HG03342 (cell line): ENCODE results near the gene RHOBTB3.
"Not testable (repeated sequence)": the region's sequence is repeated elsewhere in the genome, so short reads cannot be mapped to it uniquely, and the experiment has no call there.

Experiments
- ATAC-seq: cut with Tn5 transposase; IDR thresholded peaks from one replicate; pipeline ENCODE4 v1.9.1; 2021; ENCODE audit warnings: mild to moderate bottlenecking, moderate library complexity; ENCODE audit not compliant: unreplicated experiment

RHOBTB3 gene

DNA sequence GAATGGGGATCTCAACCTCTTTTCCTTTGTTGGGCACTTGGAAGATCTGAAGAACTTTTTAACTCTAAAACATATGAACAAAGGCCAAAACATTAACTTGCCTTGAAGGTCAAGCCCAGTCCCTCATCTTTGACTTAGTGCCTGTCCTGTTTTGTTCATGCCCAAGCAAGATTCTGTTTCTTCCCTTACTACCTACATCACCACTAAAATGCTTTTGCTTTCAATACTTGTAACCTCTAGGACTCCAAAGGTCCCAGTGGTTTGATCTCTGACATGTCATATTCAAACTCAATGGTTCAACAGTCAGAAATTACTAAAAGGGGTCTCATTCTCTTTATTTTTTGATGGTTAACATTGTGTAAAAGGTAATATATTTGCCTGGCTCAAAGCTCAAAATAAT, 67.4 kb downstream of the RHOBTB3 start:
- ATAC-seq, result no peak

DNA sequence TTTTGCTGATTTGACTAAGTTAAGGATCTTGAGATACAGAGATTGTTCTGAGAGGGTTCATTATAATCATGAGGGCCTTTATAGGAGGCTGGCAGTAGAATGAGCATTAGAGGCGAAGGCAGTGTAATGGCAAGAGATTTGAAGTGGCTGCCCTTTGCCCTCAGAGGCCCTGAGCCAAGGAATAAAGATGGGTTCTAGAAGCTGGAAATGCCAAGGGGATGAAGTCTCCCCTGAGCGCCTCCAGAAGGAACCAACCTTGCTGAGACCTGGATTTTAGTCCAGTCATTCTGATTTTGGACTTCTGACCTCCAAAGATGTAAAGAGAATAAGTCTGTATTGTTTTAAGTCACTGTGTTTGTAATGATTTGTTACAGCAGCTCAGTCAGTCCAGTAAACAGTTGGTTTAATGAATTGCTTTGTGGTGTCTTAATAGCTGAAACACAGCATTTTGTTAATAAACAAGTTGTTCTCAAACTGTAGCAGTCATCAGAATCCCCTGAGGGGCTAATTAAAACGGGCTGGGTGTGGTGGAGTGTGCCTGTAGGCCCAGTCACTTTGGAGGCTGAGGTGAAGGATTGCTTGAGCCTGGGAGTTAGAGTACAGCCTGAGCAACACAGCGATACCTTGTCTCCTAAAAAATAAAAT, 68.2 kb downstream of the RHOBTB3 start:
- ATAC-seq, result no peak

DNA sequence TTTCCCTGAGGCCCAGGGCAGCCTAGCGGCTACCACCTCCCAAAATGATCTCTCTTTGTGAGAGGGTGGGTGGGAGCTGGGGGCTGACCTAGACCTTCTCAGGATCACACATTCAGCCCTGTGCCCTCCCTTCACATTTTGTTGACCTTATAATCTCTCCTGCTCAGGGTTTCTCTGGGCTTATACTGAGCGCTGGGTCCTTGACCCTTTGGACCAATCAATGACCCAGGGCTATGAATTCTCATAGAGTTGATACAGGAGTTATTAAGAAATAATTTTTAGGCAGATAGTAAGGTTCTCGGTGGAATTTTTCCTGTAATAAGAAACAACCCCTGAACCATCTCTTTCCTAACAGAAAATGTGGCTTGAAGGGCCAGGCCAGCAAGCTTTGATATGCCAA, 69.4 kb downstream of the RHOBTB3 start:
- no peak for ATAC-seq

DNA sequence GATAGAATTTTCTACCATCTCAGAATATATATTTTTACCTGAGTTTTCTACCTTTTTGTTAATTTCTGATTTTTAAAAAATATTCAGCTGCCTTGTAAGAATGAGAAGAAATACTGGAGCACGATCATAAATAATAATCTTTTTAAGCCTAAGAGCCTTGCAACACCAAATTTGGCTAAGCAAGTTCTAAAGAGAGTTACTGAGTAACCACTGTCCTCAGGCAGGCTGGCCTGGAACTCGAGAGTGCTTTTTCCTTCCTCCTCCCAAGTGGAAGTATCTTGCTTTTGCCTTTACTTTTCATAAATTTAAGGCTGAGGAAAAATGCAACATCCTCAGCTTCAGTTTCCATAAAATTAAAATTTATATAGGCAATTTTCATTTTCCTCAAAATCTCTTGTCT, 70.4 kb downstream of the RHOBTB3 start:
- no peak for ATAC-seq

DNA sequence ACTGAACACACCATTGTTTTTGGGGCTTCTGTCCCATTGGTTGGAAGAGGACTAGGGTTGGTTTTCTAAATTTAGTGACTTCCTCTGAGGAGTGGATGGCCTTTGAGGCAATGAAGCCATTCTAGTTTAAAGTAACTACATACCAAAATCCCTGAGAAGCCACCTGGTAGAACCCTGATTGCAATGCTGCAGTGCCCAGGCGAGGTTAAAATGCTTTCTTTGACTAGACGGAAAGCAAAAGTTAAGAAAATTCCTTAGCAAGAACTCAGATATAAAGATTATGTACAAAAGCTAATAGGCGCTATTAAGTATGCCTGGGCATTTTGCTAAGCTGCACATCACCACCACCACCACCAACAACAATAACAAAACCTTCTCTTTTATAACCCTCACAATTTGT, 70.8 kb downstream of the RHOBTB3 start:
- ATAC-seq, result no peak

DNA sequence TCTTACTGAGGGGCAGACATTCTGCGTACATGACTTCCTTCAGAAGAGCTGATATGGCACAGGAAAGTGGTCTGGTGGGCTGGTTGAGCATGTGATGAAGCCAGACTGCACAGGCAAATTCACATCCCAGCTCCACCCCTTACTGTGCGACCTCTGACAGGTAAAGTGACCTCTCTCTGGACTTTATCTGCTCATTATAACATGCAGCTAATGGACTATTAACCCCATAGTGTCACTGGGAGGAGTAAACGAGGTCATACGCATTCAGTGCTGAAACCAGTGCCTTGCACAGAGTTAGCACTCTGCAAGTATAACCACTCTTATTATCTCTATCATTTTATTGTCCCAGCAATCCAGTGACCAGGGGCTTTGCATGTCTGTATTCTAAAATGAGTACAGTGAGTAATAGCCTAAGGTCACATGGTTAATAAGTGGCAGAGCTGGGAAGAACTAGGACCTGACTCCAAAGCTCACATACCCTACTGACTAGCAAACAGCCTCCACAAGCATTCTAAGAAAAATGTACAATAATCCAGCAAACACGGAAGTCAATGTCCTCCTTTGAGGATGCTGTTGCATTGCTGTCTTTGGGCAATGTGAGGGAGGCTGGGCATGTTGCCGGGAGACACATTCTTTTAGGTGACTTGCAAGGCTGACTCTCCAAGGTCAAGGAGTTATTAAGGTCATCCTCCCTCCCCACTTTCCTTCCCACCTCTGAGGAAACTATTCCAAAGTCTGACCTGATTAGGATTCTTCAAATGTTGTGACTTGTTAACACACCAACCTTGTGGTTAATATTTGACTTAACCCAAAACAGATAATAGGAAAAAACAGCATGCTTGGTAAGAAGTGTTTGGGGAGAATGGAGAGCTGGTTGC, 72.4 kb downstream of the RHOBTB3 start:
- ATAC-seq, result no peak

DNA sequence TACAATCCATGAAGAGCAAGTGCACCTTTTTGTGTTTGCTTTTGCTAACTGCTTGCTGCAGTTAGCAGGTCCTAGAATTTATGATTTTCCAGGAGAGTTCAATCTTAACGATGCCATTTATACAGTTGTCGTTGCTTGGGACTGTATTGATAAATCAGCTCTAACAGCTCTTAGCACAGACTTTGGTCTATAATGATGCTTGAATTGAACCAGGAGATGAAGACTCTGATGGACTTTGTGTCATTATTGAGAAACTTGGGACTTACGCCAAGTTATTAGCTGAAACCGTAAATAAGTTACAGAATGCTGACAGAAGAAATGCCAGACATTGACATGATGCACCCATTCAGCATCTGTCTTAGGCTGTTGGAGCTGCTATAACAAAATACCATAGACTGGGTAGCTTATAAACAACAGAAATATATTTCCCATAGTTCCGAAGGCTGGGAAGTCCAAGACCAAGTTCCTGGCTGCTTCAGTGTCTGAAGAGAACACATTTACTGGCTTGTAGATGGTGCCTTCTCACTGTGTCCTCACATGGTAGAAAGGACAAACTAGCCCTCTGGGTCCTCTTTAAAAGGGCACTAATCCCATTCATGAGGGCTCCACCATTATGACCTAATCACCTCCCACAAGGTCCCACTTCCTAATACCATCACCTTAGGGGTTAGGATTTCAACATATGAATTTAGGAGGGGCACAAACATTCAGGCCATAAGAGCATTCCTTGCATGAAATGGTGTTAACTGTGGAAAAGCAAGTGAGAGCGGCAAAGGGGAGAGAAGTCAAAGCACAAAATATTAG, 73.8 kb downstream of the RHOBTB3 start:
- ATAC-seq, result no peak

DNA sequence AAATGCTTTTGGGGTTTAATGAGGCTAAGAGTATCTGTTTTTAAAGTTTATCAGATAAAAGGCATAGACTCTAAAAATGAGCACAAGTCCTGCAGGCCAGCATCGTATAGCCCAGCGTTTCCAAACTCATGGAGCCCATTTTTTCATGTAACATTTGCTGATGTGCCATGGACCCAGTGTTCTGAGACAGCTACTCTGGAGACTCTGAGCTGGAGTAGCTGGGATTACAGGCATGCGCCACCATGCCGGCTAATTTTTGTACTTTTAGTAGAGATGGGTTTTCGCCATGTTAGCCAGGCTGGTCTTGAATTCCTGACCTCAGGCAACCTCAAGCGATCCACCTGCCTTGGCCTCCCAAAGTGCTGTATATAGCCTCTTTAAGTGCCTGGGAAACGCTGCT, 75.6 kb downstream of the RHOBTB3 start:
- no peak for ATAC-seq

DNA sequence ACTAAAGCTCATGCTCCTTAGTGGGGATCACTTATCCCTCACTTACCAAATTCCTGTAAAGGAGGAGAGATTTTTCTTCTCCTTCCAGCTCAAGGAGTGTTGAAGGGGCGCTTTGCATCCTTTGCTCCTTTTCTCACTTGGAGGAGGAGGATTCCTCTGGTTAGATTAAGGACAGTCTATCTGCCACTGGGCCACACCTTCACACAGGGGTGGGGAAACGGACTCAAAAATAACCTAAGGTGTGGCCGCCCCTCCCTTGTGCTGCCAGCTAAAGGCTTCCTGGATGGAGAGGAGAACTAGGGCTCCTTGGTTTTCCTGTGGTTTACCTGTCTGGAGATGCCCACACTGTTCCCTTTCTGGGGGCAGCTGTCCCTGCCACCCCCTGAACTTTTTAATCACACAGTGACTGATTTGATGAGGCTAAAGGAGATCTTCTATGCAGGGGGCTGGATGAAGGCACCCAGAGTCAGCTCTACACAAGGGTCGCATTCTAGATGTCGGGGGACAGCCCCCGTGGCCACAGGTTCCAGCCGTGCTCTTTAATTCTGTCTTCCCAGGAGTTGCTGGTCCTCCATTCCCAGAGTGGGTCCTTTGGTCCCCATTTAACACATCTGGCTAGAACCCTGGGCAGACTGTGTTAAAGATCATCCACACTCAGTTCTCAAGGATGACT, 77.0 kb downstream of the RHOBTB3 start:
- ATAC-seq, result no peak

DNA sequence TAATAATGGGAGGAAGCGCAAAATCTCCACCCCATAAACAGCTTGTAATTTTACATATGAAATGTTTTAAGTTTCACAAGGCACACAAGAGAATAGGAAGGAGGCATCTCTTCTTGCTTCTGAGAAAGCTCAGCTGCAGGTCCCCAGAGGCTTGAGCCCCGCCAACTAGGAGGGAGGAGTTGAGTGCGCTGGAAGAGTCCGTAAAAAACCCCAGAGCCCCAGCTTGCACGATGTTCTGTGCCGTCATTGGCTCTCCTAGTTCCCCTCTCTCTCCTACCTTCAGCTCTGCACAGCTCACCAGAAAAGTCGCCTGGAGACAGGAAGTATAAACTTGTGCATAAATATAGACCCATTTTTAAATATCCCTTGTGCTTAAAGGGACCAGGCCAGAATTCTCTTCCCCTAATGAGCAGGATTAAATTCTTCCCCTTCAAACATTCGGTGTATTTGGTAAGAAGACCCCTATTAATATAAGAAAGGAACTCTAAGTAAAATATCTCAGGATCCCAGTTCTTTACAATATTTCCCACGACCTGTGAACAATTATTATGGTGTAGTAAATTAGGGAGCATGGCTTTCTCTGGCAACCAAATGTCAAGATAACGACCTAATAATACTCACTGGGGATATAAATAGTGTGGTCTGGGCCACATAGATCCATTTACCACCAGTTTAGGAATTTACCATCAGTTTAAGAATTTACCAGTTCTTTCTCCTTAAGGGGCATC, 77.7 kb downstream of the RHOBTB3 start:
- ATAC-seq, result peak; percentile 100

DNA sequence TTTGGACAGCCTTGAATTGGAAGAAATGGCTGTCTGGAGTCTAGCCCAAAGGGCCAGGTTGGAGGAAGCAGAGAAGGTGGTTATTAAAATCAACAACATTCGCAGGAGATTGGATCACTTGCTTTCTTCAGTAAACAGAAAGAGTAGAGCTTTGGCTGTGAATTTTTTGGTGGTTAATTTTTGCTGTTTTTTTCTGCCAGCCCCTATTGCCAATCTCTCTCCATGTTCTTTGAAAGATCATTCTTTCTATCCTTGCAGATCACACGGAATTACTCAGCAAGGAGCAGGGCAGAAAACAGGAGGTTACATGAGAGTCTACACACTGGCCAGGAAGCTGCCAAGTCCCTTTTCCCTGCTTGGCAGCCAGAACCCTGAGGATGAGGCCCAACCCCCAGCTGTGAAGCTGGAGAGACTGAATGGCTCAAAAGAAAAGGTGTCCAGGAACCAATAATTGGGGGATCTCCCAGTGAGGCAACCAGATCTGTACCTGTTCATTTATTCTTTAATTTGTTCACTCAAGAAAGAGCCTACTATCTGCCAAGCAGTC, 78.4 kb downstream of the RHOBTB3 start:
- ATAC-seq, result no peak

DNA sequence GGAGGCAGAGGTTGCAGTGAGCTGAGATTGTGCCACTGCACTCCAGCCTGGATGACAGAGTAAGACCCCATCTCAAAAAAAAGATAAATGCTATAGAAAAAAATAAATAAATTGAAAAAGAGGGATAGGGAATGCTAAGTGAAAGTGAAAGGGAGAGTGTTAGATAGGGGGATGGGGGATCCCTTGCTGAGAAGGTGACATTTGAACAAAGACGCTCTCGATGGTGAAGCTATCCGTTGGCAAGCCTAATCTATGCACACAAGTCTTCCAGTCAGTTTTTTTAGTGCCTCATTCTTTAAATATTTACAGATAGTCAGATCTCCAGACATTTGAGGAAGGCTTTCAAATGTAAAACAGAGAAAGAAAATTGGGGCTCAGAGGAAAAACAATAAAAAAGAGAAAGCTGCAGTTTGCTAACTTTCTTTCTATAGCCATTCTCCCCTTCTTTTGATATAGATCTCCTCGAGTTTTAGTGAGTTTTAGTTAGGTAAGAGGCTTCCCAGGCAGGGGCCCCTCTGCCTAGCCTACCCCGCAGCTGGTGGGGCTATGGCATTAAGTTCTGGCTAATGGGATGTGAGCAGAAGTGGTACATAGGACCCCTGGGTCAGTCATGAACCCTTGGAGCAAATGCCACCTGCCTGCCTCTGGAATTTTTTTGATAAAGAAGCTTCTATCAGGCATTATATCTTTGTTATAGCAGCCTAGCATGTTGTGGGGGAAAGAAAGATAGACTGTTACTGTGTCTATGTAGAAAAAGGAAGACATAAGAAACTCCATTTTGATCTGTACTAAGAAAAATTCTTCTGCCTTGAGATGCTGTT, 79.4 kb downstream of the RHOBTB3 start:
- ATAC-seq, result no peak

DNA sequence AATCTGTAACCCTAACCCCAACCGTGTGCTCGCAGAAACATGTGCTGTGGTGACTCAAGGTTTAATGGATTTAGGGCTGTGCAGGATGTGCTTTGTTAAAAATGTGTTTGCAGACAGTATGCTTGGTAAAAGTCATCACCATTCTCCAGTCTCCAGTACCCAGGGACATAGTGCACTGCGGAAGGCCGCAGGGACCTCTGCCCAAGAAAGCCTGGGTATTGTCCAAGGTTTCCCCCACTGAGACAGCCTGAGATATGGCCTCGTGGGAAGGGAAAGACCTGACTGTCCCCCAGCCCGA, 79.9 kb downstream of the RHOBTB3 start:
- ATAC-seq, result not testable (repeated sequence)

DNA sequence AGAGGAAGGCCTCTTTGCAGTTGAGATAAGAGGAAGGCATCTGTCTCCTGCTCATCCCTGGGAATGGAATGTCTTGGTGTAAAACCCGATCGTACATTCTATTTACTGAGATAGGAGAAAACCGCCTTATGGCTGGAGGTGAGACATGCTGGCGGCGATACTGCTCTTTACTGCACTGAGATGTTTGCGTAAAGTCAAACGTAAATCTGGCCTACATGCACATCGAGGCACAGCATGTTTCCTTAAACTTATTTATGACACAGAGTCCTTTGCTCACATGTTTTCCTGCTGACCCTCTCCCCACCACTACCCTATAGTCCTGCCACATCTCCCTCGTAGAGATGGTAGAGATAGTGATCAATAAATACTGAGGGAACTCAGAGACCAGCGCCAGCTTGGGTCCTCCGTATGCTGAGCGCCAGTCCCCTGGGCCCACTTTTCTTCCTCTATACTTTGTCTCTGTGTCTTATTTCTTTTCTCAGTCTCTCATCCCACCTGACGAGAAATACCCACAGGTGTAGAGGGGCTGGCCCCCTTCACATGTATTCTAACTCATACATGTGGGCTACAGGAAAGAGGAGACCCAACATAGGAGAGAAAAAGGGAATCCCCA, 80.4 kb downstream of the RHOBTB3 start:
- ATAC-seq, result not testable (repeated sequence)

DNA sequence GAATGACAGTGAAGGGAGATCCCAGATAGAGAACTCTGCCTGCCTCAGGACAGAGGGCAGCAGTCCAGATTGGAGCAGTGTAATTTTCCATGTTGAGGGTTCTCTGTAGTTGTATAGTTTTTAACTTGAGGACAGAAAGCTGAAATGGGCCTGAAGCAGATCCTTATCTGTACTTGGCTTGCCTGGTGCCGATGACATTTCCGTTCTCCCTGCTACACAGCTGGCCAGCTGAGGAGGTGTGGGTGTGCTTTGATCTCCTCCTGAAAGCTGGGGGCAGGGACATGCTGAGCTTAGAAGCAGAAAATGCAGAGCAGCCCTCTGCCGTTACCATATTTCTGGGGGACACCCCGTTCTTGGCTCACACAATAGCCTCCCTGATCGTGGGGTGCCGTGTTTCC, 80.9 kb downstream of the RHOBTB3 start:
- no peak for ATAC-seq

DNA sequence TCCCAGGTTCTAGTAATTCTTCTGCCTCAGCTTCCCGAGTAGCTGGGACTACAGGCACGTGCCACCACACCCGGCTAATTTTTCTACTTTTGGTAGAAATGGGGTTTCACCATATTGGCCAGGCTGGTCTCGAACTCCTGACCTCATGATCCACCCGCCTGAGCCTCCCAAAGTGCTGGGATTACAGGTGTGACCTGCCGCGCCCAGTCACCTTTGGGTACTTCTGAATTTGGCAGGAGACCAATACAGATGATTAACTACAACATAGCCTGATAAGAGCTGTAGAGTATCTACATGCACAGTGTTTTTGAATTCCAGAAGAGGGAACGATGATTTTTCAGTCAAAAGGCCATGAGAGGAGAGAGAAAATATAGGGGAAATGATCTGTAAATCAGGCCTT, 81.9 kb downstream of the RHOBTB3 start:
- ATAC-seq, result not testable (repeated sequence)

DNA sequence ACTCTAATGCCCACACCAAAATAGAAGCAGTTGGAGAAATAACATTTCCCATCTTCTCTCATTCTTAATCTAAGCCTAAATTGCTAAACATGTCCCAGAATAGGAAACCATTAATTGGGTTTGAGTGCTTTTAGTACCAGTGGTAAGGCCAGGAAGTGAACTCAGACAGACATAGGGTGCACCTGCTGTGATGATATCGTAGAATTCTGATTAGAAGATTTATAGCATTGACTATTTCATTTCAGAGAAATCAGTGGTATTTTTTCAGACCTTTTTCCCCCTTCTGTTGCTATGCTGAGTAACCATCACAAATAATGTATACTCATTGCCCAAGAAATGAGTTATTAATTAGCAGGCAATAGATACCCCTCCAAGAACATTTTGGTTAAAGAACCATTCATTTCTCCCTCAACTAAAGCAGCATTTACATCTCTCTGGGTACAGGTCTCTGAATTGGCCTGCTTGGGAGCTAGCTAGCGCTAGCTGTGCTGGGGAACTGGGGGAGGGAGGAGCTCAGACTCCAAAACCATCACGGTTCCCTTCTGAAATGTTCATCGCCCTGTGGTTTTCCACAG, 84.1 kb downstream of the RHOBTB3 start:
- no peak for ATAC-seq

DNA sequence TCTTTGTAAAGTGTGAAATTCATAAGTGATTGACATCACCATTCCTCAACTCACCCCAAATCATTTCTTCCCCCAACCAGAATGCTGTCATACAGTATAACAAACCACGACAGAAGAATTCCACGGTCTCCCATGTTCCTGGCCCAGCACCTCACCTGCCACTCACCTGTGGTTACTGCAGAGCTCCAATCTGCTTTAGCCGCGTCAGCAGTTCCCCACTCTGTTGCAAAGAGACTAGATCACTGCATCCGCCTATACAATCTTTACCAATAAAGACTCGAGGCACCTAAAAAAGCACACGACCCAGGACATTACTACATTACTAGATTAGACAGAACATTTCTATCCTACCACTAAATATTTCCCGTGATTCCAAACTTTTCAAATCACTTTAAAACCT, 85.2 kb downstream of the RHOBTB3 start:
- no peak for ATAC-seq

DNA sequence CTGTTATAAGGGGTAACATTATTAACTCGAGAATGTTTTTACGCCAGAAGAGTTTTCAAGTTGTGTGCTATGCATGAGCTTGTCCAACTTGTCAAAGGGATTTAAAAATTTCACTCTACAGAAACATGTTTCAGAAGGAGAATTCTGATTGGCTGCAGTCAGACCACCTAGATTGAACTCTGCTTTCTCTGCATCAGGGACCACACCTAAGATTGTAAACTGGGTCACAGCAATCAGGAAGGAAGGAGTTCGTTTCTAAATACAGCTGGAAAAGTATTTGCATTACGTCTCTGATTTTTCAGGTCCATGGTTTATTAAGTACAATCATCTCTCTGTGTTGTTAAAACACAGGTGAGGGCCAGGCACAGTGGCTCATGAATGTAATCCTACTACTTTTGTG, 85.6 kb downstream of the RHOBTB3 start:
- ATAC-seq, result no peak
